NB4 (cell line): ENCODE results near the gene RDH5.

Experiments
- DNase-seq: peaks from one replicate; pipeline ENCODE4 v3.0.0; 2010; ENCODE audit warnings: low read depth
- H3K4me3 ChIP-seq: one replicate; pipeline ENCODE4 v1.5.1; 2011; ENCODE audit warnings: mild to moderate bottlenecking, low read depth, low read length, moderate library complexity
- MYC ChIP-seq: IDR thresholded peaks from 2 replicates; pipeline ENCODE4 v1.6.1; 2011; ENCODE audit warnings: low read depth, low read length
- POLR2A ChIP-seq: IDR thresholded peaks from 2 replicates; pipeline ENCODE4 v1.6.1; 2011; ENCODE audit warnings: mild to moderate bottlenecking; ENCODE audit not compliant: insufficient read length; ENCODE audit errors: extremely low read depth
- TF ChIP-seq, protein P1 (sequence below): IDR thresholded peaks from one replicate; pipeline ENCODE4 v1.5.1; 2012; ENCODE audit warnings: low read depth, low read length
- TF ChIP-seq, protein P2 (sequence below): IDR thresholded peaks from 2 replicates; pipeline ENCODE4 v1.6.1; 2011; ENCODE audit warnings: low read depth, low read length

RDH5 gene

GRCh38 chr12:55732288-55732687, 12.1 kb downstream of the RDH5 start:
- no peak for TF ChIP-seq POLR2A
- TF ChIP-seq MYC, result no peak
- TF ChIP-seq, protein P1, sequence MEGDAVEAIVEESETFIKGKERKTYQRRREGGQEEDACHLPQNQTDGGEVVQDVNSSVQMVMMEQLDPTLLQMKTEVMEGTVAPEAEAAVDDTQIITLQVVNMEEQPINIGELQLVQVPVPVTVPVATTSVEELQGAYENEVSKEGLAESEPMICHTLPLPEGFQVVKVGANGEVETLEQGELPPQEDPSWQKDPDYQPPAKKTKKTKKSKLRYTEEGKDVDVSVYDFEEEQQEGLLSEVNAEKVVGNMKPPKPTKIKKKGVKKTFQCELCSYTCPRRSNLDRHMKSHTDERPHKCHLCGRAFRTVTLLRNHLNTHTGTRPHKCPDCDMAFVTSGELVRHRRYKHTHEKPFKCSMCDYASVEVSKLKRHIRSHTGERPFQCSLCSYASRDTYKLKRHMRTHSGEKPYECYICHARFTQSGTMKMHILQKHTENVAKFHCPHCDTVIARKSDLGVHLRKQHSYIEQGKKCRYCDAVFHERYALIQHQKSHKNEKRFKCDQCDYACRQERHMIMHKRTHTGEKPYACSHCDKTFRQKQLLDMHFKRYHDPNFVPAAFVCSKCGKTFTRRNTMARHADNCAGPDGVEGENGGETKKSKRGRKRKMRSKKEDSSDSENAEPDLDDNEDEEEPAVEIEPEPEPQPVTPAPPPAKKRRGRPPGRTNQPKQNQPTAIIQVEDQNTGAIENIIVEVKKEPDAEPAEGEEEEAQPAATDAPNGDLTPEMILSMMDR, result no peak
- TF ChIP-seq, protein P2, sequence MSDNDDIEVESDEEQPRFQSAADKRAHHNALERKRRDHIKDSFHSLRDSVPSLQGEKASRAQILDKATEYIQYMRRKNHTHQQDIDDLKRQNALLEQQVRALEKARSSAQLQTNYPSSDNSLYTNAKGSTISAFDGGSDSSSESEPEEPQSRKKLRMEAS, result no peak
- H3K4me3 ChIP-seq, result no peak overlapping the region
- DNase-seq, result no peak

GRCh38 chr12:55733021-55733555, 12.9 kb downstream of the RDH5 start:
- DNase-seq, result no peak
- H3K4me3 ChIP-seq, result no peak overlapping the region
- TF ChIP-seq POLR2A (no peak), MYC (no peak)
- TF ChIP-seq, protein P1, result no peak
- TF ChIP-seq, protein P2, result no peak

DNA sequence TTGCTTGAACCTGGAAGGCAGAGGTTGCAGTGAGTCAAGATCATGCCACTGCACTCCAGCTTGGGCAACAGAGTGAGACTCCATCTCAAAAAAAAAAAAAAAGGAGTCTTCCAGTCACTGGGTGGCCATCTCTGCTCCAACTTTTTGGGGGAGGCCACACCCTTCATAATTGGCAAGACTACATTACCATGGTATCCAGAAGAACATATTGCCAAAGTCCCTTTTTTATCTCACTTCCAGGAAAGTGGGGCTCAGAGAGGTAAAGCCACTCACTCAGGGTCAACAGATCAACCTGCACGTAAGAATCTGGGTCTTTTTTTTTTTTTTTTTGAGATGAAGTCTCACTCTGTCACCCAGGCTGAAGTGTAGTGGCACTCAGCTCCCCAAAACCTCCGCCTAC, 13.7 kb downstream of the RDH5 start:
- TF ChIP-seq MYC (no peak), POLR2A (no peak)
- TF ChIP-seq, protein P2, result no peak
- TF ChIP-seq, protein P1, result no peak
- no peak overlapping the region for H3K4me3 ChIP-seq
- no peak for DNase-seq

DNA sequence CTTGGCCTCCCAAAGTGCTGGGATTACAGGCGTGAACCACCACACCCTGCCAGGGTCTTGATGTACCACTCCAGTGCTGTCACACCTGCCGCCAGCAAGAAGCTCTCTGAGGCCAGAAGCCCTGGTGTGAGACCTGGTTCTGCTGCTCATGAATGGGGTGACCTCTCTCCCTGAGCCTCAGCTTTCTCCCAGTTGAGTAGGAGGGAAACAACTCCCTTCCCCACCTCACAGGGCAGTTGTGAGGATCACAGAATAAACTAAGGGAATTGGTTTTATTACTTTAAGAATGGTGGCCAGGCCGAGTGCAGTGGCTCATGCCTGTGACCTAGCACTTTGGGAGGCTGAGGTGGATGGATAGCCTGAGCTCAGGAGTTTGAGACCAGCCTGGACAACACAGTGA, 14.4 kb downstream of the RDH5 start:
- no peak for DNase-seq
- no peak overlapping the region for H3K4me3 ChIP-seq

DNA sequence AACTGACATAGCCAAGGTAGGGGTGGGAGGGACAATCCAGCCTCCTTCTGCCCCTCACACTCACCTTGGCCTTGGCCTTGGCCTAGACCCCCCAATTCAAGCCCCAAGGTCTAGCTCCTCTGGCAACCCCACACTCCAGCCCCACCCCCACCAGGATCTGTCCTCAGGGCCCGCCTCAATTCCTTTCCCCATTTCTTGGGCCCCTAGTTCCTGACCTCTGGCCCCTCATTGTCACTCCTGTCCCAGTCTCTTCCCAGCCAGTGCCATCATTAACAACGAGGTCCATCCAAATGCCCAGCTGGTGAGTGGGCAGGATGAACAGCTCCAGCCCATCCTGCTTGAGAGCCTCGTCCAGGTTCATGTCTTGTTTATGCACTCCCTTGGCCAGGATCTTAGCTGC, 15.9 kb downstream of the RDH5 start:
- H3K4me3 ChIP-seq, result no peak overlapping the region
- DNase-seq, result no peak
- TF ChIP-seq, protein P1, result no peak

More for the DNA sequence above, 14.4 kb downstream of the RDH5 start:
- no peak for TF ChIP-seq POLR2A
- TF ChIP-seq, protein P2, result no peak
- TF ChIP-seq MYC, result no peak
- TF ChIP-seq, protein P1, result no peak
